ENCODE results near the gene WNT11. TPM values are rescaled to one million over a fixed set of nuclear protein-coding genes. Genes with fewer than 3 reads are reported as not detected.

WNT11 gene
- total RNA-seq, 1 experiment from 2014 or later = 0.40 TPM

- intact Hi-C loops (cut with micrococcal nuclease) = no loop called here
- DNase-seq (no peak), ATAC-seq (no peak)
- no peak overlapping the region for H2AFZ ChIP-seq (ENCODE audit: low read length)
- no peaks in the 10 kb centered on the region for H3K9me2 ChIP-seq (replicated peaks; ENCODE audit: low read length)
- H3K27ac ChIP-seq (ENCODE audit: low read length) = no peak overlapping the region
- no peaks in the 10 kb centered on the region for H3K4me1 ChIP-seq (ENCODE audit: insufficient read depth, low read length)
- H3K9ac ChIP-seq (ENCODE audit: low read length) = no peak overlapping the region
- H3K4me2 ChIP-seq (ENCODE audit: low read length) = no peak overlapping the region
- no peaks in the 10 kb centered on the region for H3K79me2 ChIP-seq (ENCODE audit: low read length)
- no peaks in the 10 kb centered on the region for H3F3A ChIP-seq (ENCODE audit: low read length, unreplicated experiment)
- no peaks in the 10 kb centered on the region for H3K9me3 ChIP-seq (ENCODE audit: low read length)
- no TSS peak for BruUV-seq (replicated peaks)
- POLR2A ChIA-PET (ENCODE audit: unreplicated experiment) = no interaction called here
- CTCF ChIA-PET = no interaction called here
- no peaks in the 10 kb centered on the region for H4K20me1 ChIP-seq (ENCODE audit: low read length)
- H3K36me3 ChIP-seq (ENCODE audit: low read depth, low read length) = no peaks in the 10 kb centered on the region
- no peak for TF ChIP-seq EZH2 (IDR thresholded peaks at IDR 0.05; ENCODE audit: low read length, unreplicated experiment)
- TF ChIP-seq, protein P1, sequence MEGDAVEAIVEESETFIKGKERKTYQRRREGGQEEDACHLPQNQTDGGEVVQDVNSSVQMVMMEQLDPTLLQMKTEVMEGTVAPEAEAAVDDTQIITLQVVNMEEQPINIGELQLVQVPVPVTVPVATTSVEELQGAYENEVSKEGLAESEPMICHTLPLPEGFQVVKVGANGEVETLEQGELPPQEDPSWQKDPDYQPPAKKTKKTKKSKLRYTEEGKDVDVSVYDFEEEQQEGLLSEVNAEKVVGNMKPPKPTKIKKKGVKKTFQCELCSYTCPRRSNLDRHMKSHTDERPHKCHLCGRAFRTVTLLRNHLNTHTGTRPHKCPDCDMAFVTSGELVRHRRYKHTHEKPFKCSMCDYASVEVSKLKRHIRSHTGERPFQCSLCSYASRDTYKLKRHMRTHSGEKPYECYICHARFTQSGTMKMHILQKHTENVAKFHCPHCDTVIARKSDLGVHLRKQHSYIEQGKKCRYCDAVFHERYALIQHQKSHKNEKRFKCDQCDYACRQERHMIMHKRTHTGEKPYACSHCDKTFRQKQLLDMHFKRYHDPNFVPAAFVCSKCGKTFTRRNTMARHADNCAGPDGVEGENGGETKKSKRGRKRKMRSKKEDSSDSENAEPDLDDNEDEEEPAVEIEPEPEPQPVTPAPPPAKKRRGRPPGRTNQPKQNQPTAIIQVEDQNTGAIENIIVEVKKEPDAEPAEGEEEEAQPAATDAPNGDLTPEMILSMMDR (conservative IDR thresholded peaks at IDR 0.05; ENCODE audit: low read depth, low read length) = no peak
- no peak for TF ChIP-seq EZH2phosphoT487 (IDR thresholded peaks at IDR 0.05; ENCODE audit: borderline replicate concordance, low read length)
- no peaks in the 10 kb centered on the region for H3K27me3 ChIP-seq (ENCODE audit: low read length)
- H3K4me3 ChIP-seq (ENCODE audit: low read length) = no peak overlapping the region
These were observed 33.7 kb downstream of the WNT11 start for GRCh38 chr11:76172583-76172982.

- ChIA-PET POLR2A (ENCODE audit: unreplicated experiment) (no interaction called here), CTCF (no interaction called here)
- intact Hi-C loops (cut with micrococcal nuclease) = no loop called here
- H3K36me3 ChIP-seq (ENCODE audit: low read depth, low read length) = no peaks in the 10 kb centered on the region
- TF ChIP-seq, protein P1 (conservative IDR thresholded peaks at IDR 0.05; ENCODE audit: low read depth, low read length) = no peak
- TF ChIP-seq EZH2 (IDR thresholded peaks at IDR 0.05; ENCODE audit: low read length, unreplicated experiment) (no peak), EZH2phosphoT487 (IDR thresholded peaks at IDR 0.05; ENCODE audit: borderline replicate concordance, low read length) (no peak)
- H2AFZ ChIP-seq (ENCODE audit: low read length) = no peak overlapping the region
- no peak for DNase-seq
- H3K4me3 ChIP-seq (ENCODE audit: low read length) = no peak overlapping the region
- H3K27me3 ChIP-seq (ENCODE audit: low read length) = no peaks in the 10 kb centered on the region
- no peaks in the 10 kb centered on the region for H3K79me2 ChIP-seq (ENCODE audit: low read length)
- no peak overlapping the region for H3K4me2 ChIP-seq (ENCODE audit: low read length)
- no peaks in the 10 kb centered on the region for H4K20me1 ChIP-seq (ENCODE audit: low read length)
- no peaks in the 10 kb centered on the region for H3F3A ChIP-seq (ENCODE audit: low read length, unreplicated experiment)
- no peaks in the 10 kb centered on the region for H3K4me1 ChIP-seq (ENCODE audit: insufficient read depth, low read length)
- ATAC-seq = no peak
- no peaks in the 10 kb centered on the region for H3K9me2 ChIP-seq (replicated peaks; ENCODE audit: low read length)
- BruUV-seq (replicated peaks) = no TSS peak
- H3K9ac ChIP-seq (ENCODE audit: low read length) = no peak overlapping the region
- no peak overlapping the region for H3K27ac ChIP-seq (ENCODE audit: low read length)
- H3K9me3 ChIP-seq (ENCODE audit: low read length) = no peaks in the 10 kb centered on the region
These were observed 35.8 kb downstream of the WNT11 start for GRCh38 chr11:76170468-76170867.

DNA sequence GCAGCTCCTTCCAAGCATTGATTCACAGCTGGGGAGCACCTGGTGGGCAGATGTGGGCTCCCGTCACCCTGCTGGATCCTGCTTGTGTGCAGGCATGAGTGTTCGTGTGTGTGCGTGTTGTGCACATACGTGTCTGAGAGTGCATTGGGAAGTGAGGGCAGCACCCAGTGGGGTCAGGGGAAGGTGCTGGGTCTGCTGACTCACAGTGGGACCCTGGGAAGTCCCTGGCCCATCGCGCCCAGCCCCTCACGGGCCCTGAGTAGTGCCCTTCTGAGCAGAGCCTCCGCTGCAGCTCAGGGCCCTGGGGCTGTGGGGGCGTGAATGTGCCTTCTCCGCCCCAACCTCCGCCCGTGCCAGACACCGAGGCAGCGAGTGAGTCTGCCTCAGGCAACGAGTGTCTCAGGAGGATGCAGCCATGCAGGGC is 36.8 kb downstream of the WNT11 start:
- CTCF ChIA-PET = no interaction called here
- Histone ChIP-seq H3K36me3 (ENCODE audit: low read depth, low read length) (no peaks in the 10 kb centered on the region), H3K9me2 (replicated peaks; ENCODE audit: low read length) (no peaks in the 10 kb centered on the region), H3K27ac (ENCODE audit: low read length) (no peak overlapping the region), H2AFZ (ENCODE audit: low read length) (no peak overlapping the region), H3K4me2 (ENCODE audit: low read length) (no peak overlapping the region), H3K9ac (ENCODE audit: low read length) (no peak overlapping the region), H3K4me1 (ENCODE audit: insufficient read depth, low read length) (no peaks in the 10 kb centered on the region), H4K20me1 (ENCODE audit: low read length) (no peaks in the 10 kb centered on the region), H3K4me3 (ENCODE audit: low read length) (no peak overlapping the region), H3K9me3 (ENCODE audit: low read length) (no peaks in the 10 kb centered on the region), H3K79me2 (ENCODE audit: low read length) (no peaks in the 10 kb centered on the region), H3F3A (ENCODE audit: low read length, unreplicated experiment) (no peaks in the 10 kb centered on the region), H3K27me3 (ENCODE audit: low read length) (no peaks in the 10 kb centered on the region)
- intact Hi-C loops (cut with micrococcal nuclease) = no loop called here
- TF ChIP-seq, protein P1 (conservative IDR thresholded peaks at IDR 0.05; ENCODE audit: low read depth, low read length) = no peak
- TF ChIP-seq EZH2phosphoT487 (IDR thresholded peaks at IDR 0.05; ENCODE audit: borderline replicate concordance, low read length) (no peak), EZH2 (IDR thresholded peaks at IDR 0.05; ENCODE audit: low read length, unreplicated experiment) (no peak)
- BruUV-seq (replicated peaks) = no TSS peak
- POLR2A ChIA-PET (ENCODE audit: unreplicated experiment) = no interaction called here
- DNase-seq = no peak
- ATAC-seq = no peak
